Smooth muscle cell of the brain vasculature (primary cell): ENCODE measurements around the gene TNIK.

Experiments used
- DNase-seq: peaks from one replicate; pipeline ENCODE4 v3.0.0-alpha.2; 2012; ENCODE audit warnings: low read depth, low spot score

TNIK gene

DNA sequence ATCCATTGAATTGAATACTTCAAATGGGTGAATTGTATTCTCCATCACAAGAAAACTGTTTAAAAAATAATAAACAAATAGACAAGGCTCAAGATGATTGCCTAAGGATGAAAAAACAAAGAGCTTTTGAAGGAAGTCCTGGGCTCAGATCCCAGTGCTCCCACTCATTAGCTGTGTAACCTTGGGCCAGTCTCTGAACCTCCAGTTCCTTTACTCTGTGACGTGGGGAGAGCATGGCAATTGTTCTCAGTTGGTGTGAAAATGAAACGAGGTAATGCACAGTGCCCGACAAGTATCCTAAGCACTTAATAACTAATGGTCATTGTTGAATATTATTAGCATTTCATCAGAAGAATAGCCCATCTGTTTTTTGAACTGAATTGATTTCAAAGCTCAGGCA is 40.7 kb downstream of the TNIK start:
- DNase-seq = no peak

DNA sequence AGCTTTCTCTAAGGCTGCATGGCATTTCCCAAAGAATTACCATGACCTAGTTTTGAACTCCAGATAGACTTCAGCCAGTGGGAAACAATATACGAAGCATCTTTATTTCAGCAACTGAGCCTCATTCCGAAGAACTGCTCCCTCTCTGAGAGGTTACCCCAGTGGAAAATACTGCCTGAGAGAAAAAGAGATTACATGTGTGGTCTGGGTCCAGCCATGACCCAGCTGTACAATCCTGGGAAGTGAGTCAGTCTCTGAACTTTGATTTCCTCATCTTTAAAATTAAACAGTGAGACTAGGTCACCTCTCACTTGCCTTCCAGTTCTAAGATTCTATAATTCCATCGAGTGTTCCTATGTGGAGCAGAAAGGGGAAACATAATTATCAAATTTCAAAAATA is 42.4 kb downstream of the TNIK start:
- DNase-seq = no peak

DNA sequence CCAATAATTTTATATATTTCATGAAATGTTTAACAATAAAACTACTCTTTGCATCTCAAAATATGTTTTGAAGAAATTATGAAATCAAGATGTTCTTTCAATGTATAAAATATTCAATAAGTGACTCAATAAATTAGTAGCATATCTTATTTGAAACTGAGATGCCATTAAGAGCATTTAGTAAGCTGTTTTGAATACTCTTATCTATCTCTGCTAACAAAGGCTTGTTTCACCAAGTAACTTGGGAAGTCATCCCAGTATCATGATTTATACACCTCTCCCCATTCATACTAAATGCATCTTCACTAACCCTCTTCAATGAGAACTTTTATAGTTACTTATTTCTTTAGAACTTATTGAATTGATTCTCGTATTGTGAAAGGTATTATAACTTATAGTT is 43.1 kb downstream of the TNIK start:
- no peak for DNase-seq

DNA sequence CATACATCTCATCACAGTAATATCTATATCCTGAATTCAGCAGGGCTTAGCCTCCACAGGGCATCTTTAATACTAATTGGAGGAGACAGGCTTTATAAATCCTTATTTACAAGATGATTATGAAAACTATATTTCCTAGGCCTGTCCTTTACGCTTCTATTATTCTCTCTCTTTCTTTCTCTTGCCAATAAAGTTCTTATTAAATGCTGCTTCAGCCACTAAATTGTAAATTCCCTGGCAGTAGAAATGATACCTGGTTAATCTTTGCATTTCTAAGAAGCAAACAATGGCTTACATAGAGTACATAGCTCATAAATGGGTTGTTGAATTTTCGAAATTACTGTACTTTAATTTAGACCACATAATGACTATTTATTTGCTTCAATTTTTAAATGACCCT is 43.5 kb downstream of the TNIK start:
- DNase-seq = no peak

DNA sequence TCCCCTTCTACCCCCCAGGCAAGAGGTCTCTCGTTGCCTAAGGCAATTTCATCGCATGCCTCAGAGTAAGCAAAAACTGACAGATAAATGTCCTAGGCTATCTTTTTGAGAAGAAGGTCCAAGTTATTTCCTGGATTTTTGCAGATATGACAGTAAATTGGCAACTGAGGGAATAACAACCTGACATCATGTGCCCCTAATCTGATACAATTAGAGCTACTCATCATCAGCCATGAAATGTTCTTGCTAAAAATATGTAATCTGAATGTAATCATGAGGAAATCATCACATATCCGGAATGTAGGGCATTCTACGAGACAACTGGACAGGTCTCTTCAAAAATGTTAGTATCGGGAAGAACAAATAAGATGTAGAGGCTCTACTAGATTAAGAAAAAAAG is 44.1 kb downstream of the TNIK start:
- no peak for DNase-seq

DNA sequence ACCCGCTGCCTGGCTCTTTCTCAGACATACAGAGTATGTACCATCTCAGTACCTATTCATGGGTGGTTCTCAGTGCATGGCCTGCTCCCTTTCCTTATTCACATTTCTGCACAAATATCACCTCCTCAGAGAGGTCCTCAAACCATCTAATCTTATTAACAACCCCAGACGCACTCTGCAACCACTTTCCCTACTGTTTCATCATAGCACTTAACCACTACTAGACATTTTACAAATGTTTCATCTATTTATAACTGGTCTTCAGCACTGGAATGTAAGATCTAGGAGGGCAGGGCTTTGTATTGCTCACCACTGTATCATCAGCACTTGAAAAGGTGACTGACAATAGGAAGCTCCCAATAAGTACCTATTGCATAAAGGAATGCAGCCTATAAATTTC is 45.1 kb downstream of the TNIK start:
- no peak for DNase-seq

DNA sequence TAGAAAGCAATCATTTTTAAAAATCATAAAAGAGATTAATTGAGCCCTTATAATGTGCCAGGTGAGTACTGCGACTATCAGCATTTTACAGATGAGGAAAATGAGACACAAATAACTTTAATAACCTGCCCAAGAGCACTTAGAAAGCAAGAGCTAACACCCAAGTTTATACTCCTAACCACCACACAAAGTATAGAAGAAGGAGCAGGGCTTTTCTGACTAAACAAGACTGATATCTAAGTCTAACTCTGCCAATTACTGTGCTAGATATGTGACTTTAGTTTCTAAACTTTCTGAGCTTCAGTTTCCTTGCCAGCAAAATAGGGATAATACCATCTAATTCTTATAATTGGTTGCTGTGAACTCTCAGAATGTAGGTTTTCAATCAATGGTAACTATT is 47.7 kb downstream of the TNIK start:
- no peak for DNase-seq

DNA sequence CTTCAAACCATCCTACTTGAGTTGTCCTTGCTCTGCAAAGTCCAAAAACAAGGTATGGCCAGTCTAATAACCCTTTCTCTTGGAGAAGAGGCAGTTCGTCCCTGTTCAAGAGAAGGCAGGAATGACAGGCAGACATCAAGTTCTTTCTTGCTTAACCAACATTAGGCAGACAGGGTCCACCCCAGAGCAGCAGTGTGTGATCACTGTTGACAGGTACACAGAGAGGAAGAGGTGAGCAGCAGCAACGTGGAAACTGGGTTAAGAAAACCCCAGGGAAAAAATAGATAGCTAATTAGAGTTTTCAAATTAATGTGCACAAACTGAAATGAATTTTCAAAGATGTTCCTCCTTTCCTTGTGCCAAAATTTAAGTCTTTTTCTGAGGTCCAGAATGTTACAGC is 48.2 kb downstream of the TNIK start:
- DNase-seq = no peak

DNA sequence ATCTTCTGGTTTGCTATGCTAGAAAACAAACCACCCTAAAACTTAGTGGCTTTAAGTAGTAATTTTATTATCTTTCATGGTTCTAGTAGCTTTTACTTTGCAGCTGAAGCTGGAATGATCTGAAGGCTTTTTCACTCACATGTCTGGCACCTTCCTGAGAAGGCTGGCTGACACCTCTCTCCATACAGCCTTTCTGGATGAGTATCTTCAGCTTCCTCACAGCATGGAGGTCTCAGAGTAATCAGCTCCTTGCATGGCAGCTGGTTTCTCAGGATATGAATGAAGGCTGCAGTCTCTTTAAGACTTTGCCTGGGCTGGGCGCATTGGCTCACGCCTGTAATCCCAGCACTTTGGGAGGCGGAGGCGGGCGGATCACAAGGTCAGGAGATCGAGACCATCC is 50.0 kb downstream of the TNIK start:
- no peak for DNase-seq

DNA sequence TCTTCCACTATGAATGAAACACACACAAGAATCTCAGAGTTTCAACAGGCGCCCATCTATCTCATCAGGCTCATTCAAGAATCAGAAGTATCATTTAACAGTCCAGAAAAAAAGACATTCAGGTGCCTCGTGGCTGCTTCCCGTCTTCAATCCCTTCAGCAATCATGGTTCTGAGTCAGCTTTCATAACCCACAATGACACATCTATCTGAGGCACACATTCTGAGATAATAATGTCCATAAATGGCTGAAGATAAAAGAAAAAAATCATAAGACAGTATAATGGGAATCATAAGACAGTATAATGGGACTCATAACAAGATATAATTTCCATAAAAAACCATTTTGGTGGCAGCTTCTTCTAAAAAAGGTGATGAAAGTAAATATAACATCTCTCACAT is 52.4 kb downstream of the TNIK start:
- DNase-seq = no peak

DNA sequence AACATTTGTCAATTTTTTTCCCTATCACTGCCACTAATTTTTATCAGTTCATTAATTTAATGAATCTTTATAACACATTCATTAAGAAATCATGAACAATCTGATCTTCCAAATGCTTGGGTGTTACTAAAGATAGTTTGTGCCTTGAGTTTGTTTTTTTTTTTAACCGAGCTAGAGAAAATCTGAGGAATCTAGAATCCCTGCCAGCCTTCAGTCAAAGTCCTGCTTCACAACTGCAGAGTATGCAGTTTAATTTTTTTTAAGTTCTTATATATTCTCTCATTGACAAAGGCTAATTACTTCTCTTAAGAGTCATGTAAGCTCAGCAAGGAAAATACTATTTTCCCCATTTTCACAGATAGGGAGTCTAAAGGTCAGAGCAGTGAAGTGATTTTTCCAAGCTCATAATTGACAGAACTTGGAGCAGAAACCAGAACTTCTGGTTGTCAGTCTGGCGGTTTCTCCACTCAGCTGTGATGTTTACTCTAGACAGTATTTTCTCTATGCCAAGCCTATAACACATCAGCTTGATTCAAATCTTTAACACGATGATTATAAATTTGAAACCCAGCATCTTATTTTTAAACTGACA is 55.7 kb downstream of the TNIK start:
- DNase-seq = no peak

DNA sequence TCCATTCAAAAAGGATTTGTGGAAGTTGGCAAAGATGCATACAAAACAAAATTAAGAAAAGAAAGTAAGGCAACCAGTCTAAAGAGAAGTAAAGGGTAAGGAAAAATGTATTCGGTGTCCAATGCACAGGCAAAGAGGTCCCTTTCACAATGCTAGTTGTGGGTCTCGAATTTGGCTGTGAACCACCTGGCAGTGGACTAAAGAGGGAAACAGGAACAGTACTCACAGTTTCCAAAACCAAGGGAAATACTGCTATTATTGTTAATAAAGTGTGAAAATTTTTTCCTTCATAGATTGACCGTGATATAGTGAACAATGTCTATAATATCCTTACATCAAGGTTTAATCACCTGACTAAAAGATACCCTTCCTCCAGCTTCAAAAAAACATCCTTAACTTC is 57.9 kb downstream of the TNIK start:
- DNase-seq = no peak

DNA sequence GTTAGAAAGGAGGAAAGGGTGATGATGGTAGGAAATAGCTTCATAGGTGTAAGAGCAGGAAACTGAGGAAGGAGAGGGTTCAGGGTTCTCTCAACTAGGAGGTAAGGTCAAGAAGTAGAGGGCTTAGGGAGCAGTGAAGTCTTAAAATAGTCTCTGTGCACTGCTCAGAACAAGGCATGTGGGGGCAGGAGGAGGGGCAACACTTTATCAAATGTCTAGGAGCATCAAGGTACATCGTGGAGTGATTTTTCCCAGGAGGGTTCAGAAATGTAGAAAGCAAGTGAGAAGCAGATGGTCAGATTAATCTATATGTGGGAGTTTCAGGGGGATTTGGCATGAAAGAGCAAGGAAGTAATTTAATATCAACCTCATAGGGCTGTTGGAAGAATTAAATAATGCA is 58.8 kb downstream of the TNIK start:
- no peak for DNase-seq

DNA sequence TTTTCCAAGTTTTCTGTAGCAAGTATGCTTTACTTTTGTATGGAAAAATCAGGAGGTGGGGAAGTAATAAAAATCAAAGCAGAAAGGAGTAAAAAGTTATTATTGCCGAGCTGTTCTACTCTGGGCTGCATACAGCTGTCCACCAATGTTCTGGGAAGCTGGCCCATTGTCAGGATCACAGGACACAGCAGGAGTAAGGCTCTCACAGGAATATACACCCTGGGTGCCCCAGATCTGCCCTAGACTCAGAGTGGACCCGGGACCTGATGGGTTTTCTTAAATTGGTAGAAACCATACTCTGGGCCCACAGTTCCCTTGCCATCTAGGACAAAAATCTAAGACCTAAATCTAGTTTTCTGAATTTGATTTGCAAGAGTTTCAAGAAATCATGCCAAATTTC is 60.4 kb downstream of the TNIK start:
- DNase-seq = no peak

DNA sequence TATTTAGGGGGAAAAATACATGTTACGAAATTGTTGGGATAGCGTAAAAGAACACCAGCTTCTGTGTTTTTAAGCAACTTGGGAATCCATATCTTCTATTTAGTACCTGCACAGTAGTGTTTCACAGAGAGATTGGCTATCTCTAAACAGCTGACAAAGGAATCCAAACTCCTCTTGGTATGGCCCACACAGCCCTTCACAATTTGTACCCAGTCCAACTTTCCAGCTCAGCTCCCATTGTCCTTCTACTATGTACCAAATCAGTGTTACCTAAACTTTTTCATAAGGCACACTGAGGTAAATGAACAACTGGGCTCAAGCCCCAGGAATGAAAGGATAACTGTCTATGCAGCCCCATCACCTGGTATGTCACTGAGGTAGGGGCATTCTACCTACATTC is 61.9 kb downstream of the TNIK start:
- no peak for DNase-seq

DNA sequence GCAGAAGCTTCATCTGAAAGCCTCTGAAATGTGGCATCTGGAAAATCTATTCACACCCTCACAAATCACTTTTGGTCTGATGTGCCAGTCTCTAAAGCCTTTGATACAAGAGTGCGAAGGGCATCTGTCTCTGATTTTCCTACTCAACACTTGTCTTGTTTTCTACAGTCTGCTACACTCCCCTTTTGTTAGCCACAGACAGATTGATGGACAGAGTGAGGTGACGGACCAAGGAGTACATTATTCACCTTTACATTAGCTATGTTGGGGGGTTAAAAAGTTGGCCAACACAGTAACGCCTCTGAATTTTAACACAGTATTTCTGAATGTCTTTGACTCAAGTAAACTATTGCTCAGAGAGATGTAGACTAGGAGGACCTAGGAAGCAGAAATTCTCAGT is 63.1 kb downstream of the TNIK start:
- DNase-seq = no peak

DNA sequence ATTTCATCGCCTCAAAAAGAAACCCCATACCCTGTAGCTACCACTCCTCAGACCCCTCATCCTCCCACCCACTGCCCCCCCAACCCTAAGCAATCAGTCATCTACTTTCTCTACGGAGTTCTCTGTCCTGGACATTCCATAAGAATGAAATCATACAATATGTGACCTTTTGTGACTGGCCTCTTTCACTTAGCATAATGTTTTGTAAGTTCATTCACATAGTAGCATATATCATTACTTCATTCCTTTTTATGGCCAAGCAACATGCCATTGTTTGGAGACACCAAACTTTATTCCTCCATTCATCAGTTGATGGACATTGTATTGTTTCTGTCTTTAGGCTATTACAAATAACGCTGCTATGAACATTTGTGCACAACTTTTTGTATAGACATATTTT is 64.2 kb downstream of the TNIK start:
- DNase-seq = no peak

DNA sequence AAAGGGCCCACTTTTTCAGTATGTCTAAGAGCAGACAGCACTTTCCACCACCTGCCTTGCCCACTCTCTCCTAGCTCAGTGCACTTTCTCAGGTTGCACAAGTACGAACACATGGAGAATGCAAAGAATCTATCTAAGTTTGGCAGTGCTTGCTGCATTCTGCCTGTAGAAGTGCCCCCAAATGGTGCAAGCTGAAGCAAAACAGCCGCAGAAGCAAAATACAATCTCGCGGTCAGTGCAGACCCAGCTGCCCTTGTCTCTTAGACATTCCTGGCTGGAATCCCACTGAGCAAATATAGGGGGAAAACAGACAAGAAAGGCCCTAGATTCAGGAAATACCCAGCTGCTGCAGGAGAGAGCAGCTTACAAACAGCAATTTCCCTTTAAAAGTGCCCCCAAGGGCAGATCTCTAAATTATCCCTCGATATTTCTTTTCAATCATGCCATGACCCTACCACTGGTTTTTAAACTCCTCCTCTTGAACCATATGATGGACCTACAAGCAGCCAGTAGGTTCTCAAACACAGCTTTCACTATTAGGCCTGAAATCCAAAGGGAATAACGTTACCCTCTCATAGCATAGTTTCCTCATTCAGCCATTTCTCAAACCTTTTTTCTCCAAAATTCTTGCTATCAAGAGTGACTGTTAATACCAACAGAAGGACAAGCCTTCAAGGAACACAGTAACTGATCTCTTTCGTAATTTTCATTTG is 67.0 kb downstream of the TNIK start:
- peak; percentile 54 for DNase-seq

DNA sequence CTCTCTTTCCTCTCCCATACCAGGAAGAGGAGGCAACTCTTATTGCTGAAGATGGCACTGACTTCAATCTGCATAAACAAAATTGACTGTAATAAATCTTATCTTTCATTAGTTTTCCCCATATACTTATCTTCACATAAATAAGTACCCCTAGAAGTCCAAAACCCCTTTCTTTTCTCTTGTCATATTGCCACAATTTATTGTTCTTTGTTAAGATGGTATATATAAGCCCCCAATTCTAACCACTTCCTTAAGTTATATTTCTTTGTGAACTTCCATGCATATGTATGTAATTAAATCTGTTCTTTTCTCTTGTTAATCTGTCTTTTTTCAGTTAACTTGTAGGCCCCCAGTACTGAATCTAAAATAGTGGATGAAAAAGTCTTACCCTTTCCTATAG is 68.8 kb downstream of the TNIK start:
- DNase-seq = no peak

DNA sequence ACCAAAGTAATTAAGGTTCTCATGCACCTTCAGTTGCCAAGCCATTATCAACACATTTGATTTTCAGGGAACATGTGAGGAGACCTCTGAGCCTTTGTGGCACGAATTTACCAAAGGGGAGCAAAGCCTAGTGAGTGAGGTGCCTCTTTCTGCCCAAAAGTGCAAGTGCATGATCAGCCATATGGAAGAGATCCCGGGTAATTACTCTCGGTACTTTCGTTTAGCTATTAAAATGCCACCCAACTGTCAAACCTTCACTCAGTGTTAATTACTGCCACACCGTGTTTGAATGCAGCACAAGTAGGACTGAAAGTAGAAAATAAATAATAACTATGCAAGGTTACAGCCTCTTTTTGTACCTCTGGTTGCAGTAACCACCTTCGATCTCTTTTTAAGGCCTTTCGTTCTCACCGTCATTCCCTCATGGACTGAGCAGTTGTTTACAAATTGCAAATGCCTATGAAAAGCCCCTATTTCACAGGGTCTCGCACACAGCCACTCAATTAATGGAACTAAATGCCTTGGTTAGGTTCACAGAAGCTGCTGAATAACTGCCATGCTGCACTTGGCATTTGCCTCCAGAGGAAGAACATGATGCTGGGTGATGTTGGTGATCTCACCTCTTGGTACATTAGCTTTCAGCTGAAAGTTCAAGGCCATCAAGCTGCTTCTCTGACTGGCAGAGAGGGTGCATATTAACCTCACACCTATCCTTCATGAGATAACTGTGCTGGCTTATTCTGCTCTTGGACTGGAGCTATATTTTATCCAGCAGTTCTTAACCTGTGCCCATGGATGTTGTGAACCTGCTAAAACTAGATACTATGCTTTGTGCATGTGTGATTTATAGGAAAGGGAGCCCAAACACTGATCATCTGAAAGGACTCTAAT is 69.9 kb downstream of the TNIK start:
- no peak for DNase-seq

DNA sequence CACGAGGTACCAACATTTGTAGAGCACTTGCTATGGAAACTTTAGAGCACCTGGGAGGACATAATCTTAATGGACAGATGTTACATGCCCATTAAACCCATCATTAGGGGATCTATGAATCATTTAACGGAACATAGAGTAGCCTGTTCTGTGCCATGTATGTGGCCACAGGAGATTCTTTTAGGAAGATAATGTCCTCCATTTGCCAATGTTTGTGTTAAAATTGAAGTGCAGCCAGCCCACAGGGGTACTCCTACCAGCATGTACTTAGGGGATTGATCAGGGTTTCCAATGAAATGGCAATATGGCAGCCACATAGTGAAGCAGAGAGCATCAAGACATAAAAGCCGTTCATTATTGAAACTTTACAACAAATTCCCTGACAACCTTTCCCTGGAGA is 70.7 kb downstream of the TNIK start:
- DNase-seq = no peak

DNA sequence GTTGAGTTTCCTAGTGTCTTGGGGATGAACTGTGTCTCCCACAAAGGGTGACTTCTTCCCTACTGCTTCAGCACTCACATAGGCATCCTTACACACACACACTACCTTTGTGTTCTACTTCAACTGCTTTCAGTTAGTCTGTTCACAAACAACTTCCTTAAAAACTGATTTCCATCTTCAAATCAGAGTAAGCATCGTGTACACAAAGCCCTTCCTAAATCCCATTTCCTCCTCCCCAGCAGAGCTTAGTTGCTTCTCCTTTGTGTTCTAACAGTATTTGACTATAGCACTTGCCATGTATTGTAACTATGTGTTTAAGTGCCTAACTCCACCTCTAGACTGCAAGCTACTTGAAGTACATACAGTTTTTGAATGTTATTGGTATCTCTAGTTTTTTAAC is 71.7 kb downstream of the TNIK start:
- no peak for DNase-seq

DNA sequence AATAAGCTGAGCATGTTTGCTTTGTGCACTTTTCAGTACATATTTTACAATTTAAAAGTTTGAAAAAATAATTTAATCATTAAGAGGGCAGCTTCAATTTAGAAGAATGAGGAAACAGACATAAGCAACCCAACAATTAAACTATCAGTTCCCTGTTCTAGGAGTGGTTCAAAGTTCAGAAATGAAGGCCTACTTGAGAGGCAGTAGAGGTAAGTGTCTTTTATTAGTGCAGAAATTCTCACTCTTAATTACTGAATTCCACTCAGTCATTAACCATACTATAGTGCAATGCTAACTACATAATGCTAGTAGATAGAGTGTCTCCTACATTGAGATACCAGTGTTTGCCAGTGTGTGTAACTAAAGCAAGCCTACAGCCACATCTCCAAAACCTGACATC is 73.1 kb downstream of the TNIK start:
- DNase-seq = no peak
